PC-3 (cell line): ENCODE measurements around the gene CNDP1. TPM values are rescaled to one million over a fixed set of nuclear protein-coding genes. Genes with fewer than 3 reads are reported as not detected.

ENCODE experiments used
- ATAC-seq: fragments of 200-7000 bp; cut with Tn5 transposase; 2 replicates; pipeline ENCODE4 v1.9.1; 2020; ENCODE audit warnings: mild to moderate bottlenecking, moderate library complexity
- BruUV-seq: library from RNA; stranded (reverse); fragments of 400-500 nt; replicated peaks from 2 replicates; lab custom pipeline; 2021; lab: Mats Ljungman, UMichigan
- CTCF ChIA-PET: fragments of 300-600 bp; sonication (Branson Sonifier 250); formaldehyde crosslinking; loops from one replicate; lab custom pipeline; 2022; ENCODE audit warnings: antibody characterized with exemption; lab: Charles Lee
- POLR2A ChIA-PET: fragments of 300-600 bp; sonication (Branson Sonifier 250); formaldehyde crosslinking; loops from one replicate; lab custom pipeline; 2022; ENCODE audit warnings: antibody characterized with exemption; ENCODE audit not compliant: unreplicated experiment; lab: Charles Lee
- DNase-seq: peaks from one replicate; pipeline ENCODE4 v3.0.0-alpha.2; 2015
- H2AFZ ChIP-seq: fragments of 300-600 bp; sonication (generic); 2 replicates; pipeline ENCODE4 v1.6.0; 2016; ENCODE audit warnings: antibody characterized with exemption, low read length
- H3F3A ChIP-seq: fragments of 300-600 bp; sonication (generic); one replicate; pipeline ENCODE4 v1.6.0; 2017; ENCODE audit warnings: antibody characterized with exemption, low read length, control low read depth, mild to moderate bottlenecking; ENCODE audit not compliant: unreplicated experiment
- H3K27ac ChIP-seq: fragments of 300-600 bp; sonication (generic); 2 replicates; pipeline ENCODE4 v1.5.1; 2016; ENCODE audit warnings: mild to moderate bottlenecking, low read length
- H3K27me3 ChIP-seq: fragments of 300-600 bp; sonication (generic); 2 replicates; pipeline ENCODE4 v1.6.1; 2016; ENCODE audit warnings: low read length, mixed read lengths
- H3K36me3 ChIP-seq: fragments of 300-600 bp; sonication (generic); 2 replicates; pipeline ENCODE4 v1.6.1; 2016; ENCODE audit warnings: low read depth, mixed run types, low read length, mixed read lengths
- H3K4me1 ChIP-seq: fragments of 300-600 bp; sonication (generic); 2 replicates; pipeline ENCODE4 v1.5.1; 2016; ENCODE audit warnings: low read length; ENCODE audit not compliant: insufficient read depth
- H3K4me2 ChIP-seq: fragments of 300-600 bp; sonication (generic); 2 replicates; pipeline ENCODE4 v1.6.0; 2016; ENCODE audit warnings: low read length
- H3K4me3 ChIP-seq: fragments of 300-600 bp; sonication (generic); 2 replicates; pipeline ENCODE4 v1.5.1; 2016; ENCODE audit warnings: mild to moderate bottlenecking, low read length, mixed read lengths
- H3K79me2 ChIP-seq: fragments of 300-600 bp; sonication (generic); 2 replicates; pipeline ENCODE4 v1.6.1; 2017; ENCODE audit warnings: low read length, mixed read lengths
- H3K9ac ChIP-seq: fragments of 300-600 bp; sonication (generic); 2 replicates; pipeline ENCODE4 v1.6.0; 2016; ENCODE audit warnings: mild to moderate bottlenecking, low read length
- H3K9me2 ChIP-seq: fragments of 300-600 bp; sonication (generic); replicated peaks from 2 replicates; pipeline ENCODE4 v1.6.1; 2016; ENCODE audit warnings: mixed run types, low read length, mixed read lengths
- H3K9me3 ChIP-seq: fragments of 300-600 bp; sonication (generic); 2 replicates; pipeline ENCODE4 v1.6.1; 2016; ENCODE audit warnings: low read length, mixed read lengths
- H4K20me1 ChIP-seq: fragments of 300-600 bp; sonication (generic); 2 replicates; pipeline ENCODE4 v1.6.1; 2016; ENCODE audit warnings: low read length, mixed read lengths
- CTCF ChIP-seq: fragments of 300-600 bp; sonication (generic); conservative IDR thresholded peaks from 2 replicates; pipeline ENCODE4 v1.5.1; 2017; ENCODE audit warnings: antibody characterized with exemption, low read depth, mild to moderate bottlenecking, low read length
- EZH2 ChIP-seq: fragments of 300-600 bp; sonication (generic); IDR thresholded peaks from one replicate; pipeline ENCODE4 v1.6.1; 2017; ENCODE audit warnings: antibody characterized with exemption, mild to moderate bottlenecking, low read length; ENCODE audit not compliant: unreplicated experiment
- EZH2phosphoT487 ChIP-seq: fragments of 300-600 bp; sonication (generic); IDR thresholded peaks from 2 replicates; pipeline ENCODE4 v1.6.1; 2018; ENCODE audit warnings: mild to moderate bottlenecking, antibody characterized with exemption, low read length, borderline replicate concordance
- intact Hi-C: fragments of 100-400 bp; cut with micrococcal nuclease; formaldehyde crosslinking; loops from 2 replicates; pipeline ENCODE4 v1.9.0; 2023
- total RNA-seq: library from RNA; depleted of rRNA; stranded (reverse); fragments of >200 nt; gene quantifications from 2 replicates; pipeline ENCODE4 v1.2.3, GENCODE V29; 2014

The CNDP1 gene
- total RNA-seq, 1 experiment from 2014 or later: not detected

- Histone ChIP-seq H3F3A (no peaks in the 10 kb centered on the region), H3K4me2 (no peak overlapping the region), H3K9me3 (0 out of 2 replicates have a peak, but pooled peaks cover 3% of the 10 kb centered on the region), H3K4me3 (no peak overlapping the region), H2AFZ (no peak overlapping the region), H3K4me1 (no peaks in the 10 kb centered on the region), H3K79me2 (no peaks in the 10 kb centered on the region), H4K20me1 (no peaks in the 10 kb centered on the region), H3K27me3 (peaks cover 51% of the 10 kb centered on the region), H3K36me3 (no peaks in the 10 kb centered on the region), H3K27ac (no peak overlapping the region), H3K9ac (no peak overlapping the region), H3K9me2 (no peaks in the 10 kb centered on the region)
- intact Hi-C loops: no loop called here
- ATAC-seq: no peak
- no TSS peak for BruUV-seq
- ChIA-PET CTCF (no interaction called here), POLR2A (no interaction called here)
- DNase-seq: no peak
- TF ChIP-seq EZH2phosphoT487 (no peak), CTCF (no peak), EZH2 (no peak)
These were observed 35.1 kb downstream of the CNDP1 start for GRCh38 chr18:74569401-74569800.

- ChIA-PET CTCF (no interaction called here), POLR2A (no interaction called here)
- H3K36me3 ChIP-seq: no peaks in the 10 kb centered on the region
- H2AFZ ChIP-seq: no peak overlapping the region
- H3K9me3 ChIP-seq: 0 out of 2 replicates have a peak, but pooled peaks cover 3% of the 10 kb centered on the region
- H3K79me2 ChIP-seq: no peaks in the 10 kb centered on the region
- ATAC-seq: no peak
- H3K9ac ChIP-seq: no peak overlapping the region
- no peak for DNase-seq
- H3K27ac ChIP-seq: no peak overlapping the region
- no peak overlapping the region for H3K4me3 ChIP-seq
- H3F3A ChIP-seq: no peaks in the 10 kb centered on the region
- no peaks in the 10 kb centered on the region for H4K20me1 ChIP-seq
- no peak overlapping the region for H3K4me2 ChIP-seq
- no TSS peak for BruUV-seq
- TF ChIP-seq EZH2: no peak
- no peak for TF ChIP-seq EZH2phosphoT487
- TF ChIP-seq CTCF: no peak
- H3K9me2 ChIP-seq: no peaks in the 10 kb centered on the region
- H3K4me1 ChIP-seq: no peaks in the 10 kb centered on the region
- H3K27me3 ChIP-seq: peaks cover 54% of the 10 kb centered on the region
- intact Hi-C loops: no loop called here
These were observed 36.0 kb downstream of the CNDP1 start for GRCh38 chr18:74570266-74570665.

GRCh38 chr18:74571895-74572680 is 37.8 kb downstream of the CNDP1 start:
- TF ChIP-seq EZH2phosphoT487: no peak
- ChIA-PET CTCF (no interaction called here), POLR2A (no interaction called here)
- H2AFZ ChIP-seq: no peak overlapping the region
- H3F3A ChIP-seq: no peaks in the 10 kb centered on the region
- BruUV-seq: no TSS peak
- H3K4me2 ChIP-seq: no peak overlapping the region
- no peaks in the 10 kb centered on the region for H3K4me1 ChIP-seq
- no peak overlapping the region for H3K9ac ChIP-seq
- ATAC-seq (no peak), DNase-seq (no peak)
- no peaks in the 10 kb centered on the region for H3K9me2 ChIP-seq
- H3K27me3 ChIP-seq: peaks cover 64% of the 10 kb centered on the region
- no peaks in the 10 kb centered on the region for H3K9me3 ChIP-seq
- intact Hi-C loops: no loop called here
- no peak overlapping the region for H3K27ac ChIP-seq
- H3K36me3 ChIP-seq: no peaks in the 10 kb centered on the region
- no peaks in the 10 kb centered on the region for H4K20me1 ChIP-seq
- H3K4me3 ChIP-seq: no peak overlapping the region
- H3K79me2 ChIP-seq: no peaks in the 10 kb centered on the region
